Hepatocyte (in vitro differentiated cells): ENCODE results near the gene CCNA1.
A peak's percentile ranks its signal among the peaks of the same experiment; 100 is the strongest.

Source experiments
- EZH2 ChIP-seq: fragments of 200-600 bp; sonication (generic); IDR thresholded peaks from 2 replicates; pipeline ENCODE4 v1.6.1; 2016; ENCODE audit warnings: antibody characterized with exemption, mild to moderate bottlenecking, borderline replicate concordance
- EZH2phosphoT487 ChIP-seq: fragments of 200-600 bp; sonication (generic); IDR thresholded peaks from one replicate; pipeline ENCODE4 v1.6.1; 2018; ENCODE audit warnings: antibody characterized with exemption, mild to moderate bottlenecking, low read depth, moderate library complexity; ENCODE audit not compliant: unreplicated experiment, severe bottlenecking
- TF ChIP-seq, protein P1 (sequence below): fragments of 200-600 bp; sonication (generic); IDR thresholded peaks from 2 replicates; pipeline ENCODE4 v1.5.1; 2016; ENCODE audit warnings: antibody characterized with exemption, mild to moderate bottlenecking; ENCODE audit not compliant: poor library complexity

DNA sequence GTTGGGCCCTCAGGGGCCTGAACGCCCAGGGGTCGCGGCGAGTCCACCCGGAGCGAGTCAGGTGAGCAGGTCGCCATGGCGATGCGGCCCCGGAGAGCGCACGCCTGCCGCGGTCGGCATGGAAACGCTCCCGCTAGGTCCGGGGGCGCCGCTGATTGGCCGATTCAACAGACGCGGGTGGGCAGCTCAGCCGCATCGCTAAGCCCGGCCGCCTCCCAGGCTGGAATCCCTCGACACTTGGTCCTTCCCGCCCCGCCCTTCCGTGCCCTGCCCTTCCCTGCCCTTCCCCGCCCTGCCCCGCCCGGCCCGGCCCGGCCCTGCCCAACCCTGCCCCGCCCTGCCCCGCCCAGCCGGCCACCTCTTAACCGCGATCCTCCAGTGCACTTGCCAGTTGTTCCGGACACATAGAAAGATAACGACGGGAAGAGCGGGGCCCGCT is at the start of gene CCNA1:
- TF ChIP-seq, protein P1, sequence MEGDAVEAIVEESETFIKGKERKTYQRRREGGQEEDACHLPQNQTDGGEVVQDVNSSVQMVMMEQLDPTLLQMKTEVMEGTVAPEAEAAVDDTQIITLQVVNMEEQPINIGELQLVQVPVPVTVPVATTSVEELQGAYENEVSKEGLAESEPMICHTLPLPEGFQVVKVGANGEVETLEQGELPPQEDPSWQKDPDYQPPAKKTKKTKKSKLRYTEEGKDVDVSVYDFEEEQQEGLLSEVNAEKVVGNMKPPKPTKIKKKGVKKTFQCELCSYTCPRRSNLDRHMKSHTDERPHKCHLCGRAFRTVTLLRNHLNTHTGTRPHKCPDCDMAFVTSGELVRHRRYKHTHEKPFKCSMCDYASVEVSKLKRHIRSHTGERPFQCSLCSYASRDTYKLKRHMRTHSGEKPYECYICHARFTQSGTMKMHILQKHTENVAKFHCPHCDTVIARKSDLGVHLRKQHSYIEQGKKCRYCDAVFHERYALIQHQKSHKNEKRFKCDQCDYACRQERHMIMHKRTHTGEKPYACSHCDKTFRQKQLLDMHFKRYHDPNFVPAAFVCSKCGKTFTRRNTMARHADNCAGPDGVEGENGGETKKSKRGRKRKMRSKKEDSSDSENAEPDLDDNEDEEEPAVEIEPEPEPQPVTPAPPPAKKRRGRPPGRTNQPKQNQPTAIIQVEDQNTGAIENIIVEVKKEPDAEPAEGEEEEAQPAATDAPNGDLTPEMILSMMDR = no peak
- TF ChIP-seq EZH2 = peak; percentile 6
- TF ChIP-seq EZH2phosphoT487 = no peak
